CD4-positive, alpha-beta T cell treated with Interleukin-17A for 1 hour (primary cell): ENCODE results near the gene PABPN1L.

Source experiments
- DNase-seq: peaks from one replicate; pipeline ENCODE4 v3.0.0-alpha.2; 2020

PABPN1L gene, protein sequence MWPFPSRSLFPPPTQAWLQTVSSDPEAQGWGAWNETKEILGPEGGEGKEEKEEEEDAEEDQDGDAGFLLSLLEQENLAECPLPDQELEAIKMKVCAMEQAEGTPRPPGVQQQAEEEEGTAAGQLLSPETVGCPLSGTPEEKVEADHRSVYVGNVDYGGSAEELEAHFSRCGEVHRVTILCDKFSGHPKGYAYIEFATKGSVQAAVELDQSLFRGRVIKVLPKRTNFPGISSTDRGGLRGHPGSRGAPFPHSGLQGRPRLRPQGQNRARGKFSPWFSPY

DNA sequence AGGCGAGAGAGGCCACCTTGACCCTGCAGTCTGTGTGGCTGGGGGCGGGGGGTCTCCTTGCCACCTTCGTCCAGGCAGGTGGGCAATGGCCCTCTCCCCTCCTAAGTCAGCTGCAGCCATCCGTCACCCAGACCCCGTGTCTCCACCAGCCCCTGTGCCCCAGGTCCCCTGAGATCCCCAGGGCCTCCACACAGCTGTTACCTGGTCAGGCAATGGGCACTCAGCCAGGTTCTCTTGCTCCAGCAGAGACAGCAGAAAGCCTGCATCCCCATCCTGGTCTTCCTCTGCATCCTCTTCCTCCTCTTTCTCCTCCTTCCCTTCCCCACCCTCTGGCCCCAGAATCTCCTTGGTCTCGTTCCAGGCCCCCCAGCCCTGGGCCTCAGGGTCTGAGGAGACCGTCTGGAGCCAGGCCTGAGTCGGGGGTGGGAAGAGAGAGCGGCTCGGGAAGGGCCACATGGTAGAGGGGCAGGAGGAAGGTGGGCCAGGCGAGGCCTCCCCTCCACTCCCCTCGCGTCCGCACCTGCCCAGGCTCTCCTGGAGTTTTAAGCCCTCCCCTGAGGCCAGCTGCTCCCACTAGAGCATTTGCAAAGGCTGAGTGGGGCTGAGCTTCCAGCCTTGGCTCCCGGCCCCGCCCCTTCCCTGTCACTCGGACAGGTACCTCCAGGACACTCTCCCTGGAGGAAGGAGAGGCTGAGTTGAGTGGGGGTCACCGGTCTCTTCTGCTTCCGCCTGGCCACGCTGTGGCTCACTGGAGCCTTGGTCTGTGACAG is at the start of gene PABPN1L:
Gene PABPN1L, minus strand, starts transcription at position 510 of the 770 bp plus-strand sequence. Its CDS starts 54 bp downstream, at position 456.
- no peak for DNase-seq

DNA sequence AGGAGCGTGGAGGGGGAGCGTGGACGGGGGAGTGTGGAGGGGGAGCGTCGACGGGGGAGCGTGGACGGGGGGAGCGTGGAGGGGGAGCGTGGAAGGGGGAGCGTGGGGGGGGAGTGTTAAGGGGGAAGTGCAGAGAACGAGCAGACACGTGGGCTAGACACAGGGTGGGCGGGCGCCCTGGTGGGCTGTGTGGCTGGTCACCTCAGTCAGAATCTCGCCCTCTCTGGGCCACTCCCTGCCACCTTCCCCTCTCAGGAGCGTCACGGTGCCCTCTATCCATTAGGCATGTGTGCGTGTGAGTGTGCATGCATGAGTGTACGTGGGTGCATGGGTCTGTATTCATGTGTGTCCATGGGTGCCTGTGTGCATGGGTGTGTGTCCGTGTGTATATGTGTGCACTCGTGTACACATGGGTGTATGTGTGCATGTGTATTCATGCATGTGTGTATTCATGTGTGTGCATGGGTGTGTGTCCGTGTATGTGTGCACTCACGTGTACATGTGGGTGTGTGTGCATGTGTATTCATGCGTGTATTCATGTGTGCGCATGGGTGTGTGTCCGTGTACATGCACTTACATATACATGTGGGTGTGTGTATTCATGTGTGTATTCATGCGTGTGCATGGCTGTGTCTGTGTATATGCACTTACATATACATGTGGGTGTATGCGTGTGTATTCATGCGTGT is 49.3 kb upstream of the PABPN1L start:
- no peak for DNase-seq

DNA sequence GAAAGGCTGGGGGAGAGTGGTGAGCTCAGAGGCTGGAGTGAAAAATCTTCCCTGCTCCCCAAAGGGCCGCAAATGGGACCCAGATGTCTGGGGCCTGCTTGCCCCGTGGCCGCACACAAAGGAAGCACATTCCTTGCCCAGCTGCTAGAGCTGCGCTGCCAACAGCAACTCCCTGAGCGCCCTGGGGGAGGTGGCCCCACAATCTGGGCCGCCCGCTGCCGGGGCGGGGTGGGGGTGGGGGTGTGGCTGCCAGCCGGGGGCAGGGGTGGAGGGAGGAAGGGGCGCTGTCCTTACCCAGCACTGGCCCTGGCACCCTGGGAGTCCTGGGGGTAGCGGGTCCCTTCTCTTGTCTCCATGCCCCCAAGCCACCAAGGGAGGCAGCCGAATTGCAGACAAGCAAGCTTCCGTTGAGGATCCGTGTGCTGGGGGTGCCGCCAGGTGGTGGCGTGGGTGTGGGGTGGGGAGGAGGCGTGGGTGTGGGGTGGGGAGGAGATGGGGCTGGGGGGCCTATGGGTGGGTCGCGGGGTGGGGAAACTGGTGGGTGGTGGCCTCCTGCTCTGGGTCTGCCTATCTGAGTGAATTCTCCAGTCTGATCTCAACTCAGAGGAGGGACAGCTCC is 48.4 kb upstream of the PABPN1L start:
- DNase-seq: no peak

DNA sequence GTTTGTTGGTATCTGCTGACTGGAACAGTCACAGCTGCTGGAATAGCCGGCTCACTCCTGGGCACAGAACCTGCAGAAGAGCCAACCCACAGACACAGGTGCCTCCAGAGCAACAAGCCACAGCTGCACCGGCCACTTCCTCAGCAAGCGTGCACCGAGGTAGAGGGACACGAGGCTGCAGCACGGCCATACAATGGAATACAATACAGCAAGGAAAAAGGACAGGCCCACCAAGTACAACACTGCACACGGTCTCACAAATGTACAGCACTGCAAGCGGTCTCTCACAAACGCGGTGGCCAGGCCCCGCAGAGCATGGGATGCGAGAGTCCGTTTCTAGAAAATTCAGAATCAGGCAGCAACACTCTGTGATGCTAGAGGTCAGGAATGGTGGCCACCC is 47.4 kb upstream of the PABPN1L start:
- no peak for DNase-seq

DNA sequence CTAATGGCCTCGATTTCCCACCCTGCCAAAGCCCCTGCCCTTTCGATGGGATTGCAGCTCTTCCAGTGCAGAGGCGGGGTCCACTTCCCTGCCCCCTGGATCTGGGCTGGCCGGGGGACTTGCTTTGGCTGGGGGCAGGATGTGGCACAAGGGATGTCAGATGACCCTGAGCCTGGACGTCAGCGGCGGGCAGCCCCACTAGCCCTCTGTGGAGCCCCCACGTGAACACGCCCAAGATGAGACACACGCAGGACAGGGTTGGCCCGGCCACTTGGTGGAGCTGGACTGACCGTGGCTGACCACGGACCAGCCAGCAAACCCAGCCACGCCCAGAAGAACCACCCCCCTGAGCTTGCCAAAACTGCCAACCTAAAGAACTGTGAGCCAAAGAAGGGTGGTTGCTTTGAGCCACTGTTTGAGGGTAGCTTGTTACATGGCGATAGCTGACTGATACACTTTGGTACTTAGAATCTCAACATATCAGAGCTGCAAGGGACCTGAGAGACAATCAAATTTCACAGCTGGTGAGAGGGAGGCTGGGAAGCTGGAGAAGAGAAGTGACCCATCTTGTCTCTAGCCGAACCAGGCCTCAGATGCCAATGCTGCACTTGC is 46.6 kb upstream of the PABPN1L start:
- no peak for DNase-seq

DNA sequence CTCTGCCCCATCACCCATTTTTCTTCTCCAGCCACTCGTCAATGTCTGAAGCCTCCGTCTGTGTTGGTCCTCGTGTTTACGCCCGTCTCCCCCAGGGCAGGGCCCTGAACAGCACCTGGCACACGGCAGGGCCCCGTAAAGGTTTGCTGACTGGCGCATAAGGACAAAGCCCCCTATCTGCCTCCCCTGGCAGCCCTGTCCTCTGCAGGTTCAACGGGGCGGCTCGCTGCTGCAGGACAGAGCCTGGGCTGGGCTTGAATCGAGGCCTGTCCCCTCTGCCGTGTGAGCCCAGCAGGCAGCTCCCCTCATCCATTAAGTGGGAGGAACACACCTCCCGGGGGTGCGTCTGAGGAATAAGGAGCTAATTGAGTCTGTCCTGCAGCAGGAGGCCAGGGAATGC is 46.1 kb upstream of the PABPN1L start:
- DNase-seq: no peak

DNA sequence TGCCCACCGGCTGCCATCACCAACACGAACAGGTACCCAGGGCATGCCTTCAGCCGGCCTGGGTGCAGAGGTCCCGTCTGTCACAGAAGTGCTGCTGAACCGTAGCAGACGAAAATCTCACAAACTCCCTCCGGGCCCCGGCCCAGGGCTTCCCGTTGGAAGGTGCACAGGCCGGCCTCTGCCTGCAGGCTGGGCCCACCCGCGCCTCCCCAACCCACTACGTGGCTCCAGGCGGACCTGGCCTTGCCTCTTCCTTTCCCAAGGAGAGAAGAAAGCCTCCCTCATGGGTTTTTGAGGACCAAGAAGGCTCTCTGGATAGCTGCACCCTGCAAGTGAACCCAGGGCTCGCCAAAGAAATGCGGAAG is 45.5 kb upstream of the PABPN1L start:
- DNase-seq: no peak

DNA sequence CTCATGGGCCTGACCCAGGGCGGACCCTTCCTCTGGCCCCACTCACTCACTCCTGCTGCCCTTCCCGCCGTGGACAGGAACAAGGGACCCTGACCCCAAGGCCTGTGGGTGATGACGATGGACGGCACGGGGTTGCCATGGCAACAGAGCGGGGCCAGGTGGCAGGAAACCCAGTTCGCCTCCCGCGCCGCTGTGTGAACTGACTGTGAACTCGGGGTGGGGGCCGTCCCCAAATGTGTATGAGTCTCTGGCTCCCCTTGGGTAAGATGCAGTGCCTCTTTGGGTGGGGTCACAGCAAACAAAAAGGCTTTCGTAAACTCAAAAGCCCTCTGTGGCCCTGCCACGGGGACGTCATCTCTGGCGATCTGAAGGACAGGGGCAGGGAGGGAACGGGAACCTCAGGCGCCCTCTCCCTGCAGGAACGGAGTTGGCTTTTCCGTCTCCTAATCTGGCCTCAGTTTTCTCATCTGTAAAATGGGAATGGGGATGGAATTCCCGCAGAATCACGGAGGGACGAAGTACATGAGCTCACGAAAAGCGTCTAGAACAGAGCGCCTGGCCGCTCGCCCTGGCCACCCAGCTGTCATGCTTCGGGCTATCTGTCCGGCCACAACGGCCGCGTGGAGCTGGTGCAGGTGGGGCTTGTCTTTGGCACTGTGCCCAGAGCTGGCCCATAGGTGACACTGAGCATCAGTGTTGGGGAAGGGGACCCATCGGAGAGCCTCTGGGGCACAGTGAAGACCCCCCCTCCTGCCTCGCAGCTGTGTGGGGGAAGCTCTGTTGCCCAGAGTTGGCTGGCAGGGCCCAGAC is 44.9 kb upstream of the PABPN1L start:
- no peak for DNase-seq

DNA sequence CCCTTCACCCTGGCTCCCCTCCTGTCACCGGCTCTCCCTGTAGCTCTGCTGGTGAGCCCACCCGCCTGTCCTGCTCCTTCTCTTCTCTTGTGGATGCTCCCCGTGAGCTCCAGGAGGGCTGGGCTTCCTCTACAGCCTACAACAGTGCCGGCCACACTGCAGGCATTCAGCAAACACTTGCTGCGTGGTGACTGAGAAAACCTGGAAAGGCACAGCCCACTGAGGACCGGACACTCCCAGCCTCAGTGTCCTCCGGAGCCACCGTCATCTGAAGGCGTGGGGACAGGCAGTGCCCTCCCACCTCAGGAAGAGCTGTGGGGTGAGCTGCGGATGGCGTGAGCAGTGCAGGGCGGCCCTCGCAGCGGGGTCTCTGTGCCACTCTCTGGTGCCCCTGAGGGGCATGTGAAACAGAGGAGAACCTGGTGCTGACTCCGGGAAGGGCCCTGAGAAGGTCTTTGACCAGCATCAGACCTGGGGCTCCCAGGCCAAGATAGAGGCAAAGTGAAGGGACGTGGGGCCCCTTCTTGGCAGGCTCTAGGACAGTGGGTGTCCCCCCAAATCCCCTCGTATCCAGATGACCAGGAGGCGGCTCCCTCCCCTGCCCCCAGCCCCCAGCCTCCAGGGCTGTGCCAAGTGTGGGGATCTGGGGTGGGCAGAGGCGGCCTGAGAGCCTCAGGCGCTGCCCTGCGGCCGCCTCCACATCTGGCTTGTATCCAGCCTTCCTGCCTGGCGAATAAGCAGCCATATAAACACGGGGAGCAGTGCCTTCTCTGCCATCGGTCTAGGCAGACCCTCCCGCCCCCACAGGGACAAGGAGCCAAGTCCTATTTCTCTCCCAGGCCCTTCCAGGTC is 44.0 kb upstream of the PABPN1L start:
- no peak for DNase-seq

DNA sequence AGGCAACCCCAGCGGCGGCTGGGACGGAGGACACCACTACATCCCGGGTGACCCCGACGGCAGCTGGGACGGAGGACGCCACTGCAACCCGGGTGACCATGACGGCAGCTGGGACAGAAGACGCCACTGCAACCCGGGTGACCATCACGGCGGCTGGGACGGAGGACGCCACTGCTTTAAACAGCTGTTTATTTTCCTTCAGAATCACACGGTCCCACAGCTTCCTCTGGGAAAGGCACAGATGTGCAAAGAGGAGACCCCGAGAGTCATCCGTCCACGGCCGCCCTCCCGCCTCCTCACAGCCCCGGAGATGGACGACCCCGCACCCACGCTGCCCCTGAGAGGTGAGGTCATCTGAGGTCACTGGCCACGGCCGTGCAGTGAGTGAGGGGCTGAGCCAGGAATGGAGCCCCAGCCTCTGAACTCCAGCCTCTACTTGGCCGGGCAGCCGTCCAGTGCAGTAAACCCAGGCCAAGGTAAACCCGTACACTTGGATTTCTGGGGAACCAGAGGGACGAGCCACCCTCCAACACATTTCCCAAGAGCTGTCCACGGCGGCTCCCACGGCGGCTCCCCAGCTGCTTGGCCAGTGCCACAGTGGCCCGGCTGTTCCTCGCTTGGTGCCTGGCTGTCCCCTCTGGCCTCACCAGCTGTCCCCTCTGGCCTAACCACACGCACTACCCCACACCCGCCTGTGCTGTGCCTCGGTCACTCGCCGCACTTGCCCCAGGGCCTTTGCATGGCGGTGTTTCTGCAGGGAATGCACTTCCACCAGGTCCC is 43.2 kb upstream of the PABPN1L start:
- DNase-seq: no peak

DNA sequence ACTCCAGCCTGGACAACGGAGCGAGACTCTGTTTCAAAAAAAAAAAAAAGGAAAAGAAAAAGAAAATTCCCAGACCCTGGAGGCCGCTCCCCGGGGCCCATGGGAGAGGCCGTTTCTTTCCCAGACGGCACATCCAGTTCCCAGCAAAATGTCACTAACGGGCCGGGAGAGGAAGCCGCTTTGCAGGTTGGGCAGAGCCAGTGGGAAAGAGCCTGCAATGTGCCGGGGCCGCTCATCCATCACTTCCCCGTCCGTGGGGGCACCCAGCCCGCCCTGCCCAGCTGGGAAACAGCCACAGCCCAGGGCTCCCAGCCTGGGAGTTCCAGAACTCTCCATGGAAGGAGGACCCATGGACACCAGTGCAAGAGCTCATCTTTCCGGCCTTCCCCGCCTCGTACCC is 41.8 kb upstream of the PABPN1L start:
- DNase-seq: no peak

DNA sequence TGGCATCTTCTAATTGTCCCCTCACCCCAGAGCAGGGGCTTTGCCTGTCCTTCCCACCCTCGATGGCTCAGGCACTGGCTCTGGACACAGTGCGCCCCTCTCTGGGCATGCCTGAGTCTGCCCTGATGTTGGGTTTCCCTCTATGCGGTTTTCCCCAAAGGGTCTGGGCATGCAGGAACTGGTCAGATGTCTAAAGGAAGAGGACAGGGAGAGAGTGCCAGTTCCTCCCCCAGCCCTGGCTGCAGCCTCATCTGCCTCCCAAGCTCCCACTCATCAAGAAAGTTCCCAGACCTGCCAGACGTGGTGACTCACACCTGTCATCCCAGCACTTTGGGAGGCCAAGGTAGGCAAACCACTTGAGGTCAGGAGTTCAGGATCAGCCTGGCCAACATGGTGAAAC is 41.3 kb upstream of the PABPN1L start:
- no peak for DNase-seq

DNA sequence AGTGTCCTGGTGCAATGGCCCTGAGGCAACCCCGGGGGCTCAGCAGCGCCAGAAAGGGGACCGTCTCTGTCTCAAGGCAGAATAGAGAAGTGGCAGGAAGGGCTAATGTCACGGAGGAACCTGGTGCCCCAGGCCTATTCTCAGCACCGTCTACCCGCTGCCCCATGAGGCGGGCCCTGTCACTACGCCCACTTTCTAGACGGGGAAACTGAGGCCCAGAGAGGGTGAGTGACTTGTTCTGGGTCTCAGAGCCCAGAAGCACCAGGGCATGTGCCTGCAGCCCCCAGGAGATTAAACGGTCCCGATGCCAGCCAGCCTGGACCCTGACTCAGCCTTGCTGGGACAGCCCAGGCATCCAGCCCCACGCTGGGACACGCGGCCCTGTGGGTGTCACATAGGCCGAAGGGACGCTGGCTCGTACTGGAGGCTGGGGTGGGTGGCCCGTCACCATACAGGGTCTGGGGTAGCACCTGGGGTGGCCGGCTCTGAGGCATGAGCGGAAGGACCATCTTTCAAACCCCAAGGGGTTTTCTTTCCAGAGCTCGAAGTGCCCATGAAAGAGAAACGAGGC is 40.2 kb upstream of the PABPN1L start:
- no peak for DNase-seq

DNA sequence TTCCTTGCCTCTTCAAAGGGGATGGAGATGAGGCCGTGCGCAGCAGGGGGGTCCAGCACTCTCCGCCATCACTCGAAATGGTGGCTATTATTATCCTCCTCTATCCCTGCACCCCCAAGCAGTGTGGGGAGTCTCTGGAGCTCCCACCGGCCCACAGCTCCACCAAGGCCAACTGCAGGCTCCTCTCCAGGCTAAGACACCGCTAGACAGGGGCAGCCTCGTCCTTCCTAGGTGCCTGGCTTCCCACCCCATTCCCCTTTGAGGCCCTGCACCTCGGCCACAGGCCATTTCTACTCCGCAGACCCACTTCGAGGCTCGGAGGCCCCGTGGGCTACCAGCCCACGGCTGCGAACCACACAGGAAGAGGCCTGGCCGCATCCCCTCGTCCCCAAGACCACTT is 39.6 kb upstream of the PABPN1L start:
- no peak for DNase-seq

DNA sequence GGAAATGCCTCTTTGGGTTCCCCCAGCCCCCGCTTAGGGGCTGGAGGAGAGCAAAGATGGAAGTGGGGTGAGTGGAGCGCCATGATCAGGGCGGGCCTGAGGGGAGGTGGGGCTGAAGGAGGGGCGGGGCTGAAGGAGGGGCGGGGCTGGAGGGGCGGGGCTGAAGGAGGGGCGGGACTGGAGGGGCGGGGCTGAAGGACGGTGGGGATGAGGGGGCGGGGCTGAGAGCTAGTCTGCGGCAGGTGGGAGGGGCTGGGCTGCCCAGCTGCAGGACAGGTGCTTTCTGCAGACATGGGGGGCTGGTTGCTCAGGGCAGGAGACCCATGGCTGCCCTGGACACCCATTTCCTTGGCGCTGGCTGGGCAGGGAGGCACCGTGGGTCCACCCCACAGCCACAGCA is 39.1 kb upstream of the PABPN1L start:
- no peak for DNase-seq

DNA sequence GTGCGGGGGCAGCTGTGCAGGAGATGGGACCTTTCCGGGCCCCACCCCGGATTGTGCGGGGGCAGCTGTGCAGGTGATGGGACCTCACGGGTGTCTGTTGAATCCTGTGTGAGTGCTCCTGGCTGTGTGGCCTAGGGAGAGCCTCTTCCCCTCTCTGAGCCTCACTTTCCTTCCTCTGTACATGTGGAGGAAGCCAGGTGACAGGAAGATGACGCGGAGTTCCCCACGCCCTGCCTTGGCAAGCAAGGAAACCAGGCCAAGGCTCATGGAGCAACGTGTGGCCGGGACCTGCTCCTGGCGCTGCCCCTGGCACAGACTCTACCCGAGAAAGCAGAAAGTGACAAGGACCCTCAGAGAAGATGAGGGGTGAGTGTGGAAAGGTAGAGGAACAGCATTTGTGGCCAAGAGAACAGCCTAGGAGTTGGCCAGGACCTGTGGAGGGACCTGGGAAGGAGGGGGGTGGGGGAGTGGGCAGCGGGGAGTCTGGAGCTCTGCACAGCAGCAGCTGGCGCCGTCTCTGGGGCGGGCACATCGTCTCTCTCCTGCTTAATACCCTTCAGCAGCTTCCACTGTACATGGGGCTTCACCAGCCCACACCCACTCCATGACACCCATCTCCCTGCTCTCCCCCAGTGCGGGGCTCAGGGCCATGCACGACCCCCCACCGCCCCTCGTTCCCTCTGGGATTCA is 38.4 kb upstream of the PABPN1L start:
- DNase-seq: no peak

DNA sequence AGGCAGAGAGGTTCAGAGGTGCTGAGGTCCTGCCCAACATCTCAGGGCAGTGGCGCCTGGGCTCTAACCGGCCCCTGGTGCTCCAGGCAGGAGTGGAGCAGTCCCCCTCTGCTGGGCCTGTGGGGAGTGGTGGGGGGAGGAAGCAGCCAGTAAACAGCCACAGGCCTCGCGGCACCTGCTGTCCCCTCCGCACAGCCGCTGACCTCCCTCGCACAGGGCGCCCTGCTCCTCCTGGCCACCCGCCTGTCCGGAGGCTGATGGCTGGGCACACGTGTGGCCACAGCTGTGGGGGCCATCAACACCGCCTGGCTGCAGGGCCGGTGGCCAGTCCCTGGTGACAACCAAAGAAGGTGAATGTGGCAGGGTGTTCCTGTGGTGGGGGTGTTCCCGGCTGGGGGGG is 36.8 kb upstream of the PABPN1L start:
- no peak for DNase-seq

DNA sequence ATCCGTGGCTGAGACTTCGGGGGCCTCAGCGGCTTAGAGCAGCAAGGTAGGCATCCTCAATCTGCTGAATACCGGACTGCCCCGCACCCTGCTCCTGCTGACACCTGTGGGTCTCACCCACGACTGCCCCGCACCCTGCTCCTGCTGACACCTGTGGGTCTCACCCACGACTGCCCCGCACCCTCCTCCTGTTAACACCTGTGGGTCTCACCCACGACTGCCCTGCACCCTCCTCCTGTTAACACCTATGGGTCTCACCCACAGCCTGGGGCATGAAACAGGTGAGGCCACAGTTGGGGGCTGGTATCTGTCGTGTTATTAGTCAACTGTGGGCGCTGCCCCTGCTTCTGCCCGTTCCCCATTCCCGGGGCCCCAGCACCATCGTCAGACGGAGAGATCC is 36.3 kb upstream of the PABPN1L start:
- DNase-seq: no peak

DNA sequence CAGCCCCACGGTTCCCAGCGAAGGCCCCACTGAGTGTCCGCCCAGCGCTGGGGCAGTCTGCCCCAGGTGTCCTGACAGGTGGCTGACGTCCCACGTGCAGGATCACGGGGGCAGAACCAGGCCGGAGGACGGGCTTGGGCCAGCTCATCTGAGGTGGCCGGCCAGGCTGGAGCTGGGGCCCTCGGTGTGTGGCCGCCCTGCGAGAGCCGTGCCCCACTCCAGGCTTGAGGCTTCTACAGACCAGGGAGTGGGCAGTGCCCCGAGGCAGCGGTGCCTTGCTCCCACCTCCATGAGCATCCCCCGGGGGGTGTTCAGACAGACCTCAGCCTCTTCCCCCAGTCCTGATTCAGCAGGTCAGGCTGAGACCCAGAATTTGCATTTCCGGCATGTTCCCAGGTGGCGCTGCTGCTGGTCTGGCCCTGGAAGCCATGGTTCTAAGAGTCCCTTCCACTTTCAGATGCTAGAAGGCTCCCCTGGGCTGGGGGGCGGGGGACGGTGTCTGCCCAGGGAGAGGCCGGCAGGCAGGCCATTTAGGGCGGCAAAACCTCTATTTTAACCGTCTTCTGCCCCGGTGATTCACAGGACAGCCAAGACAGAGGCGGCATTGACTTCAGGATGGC is 35.4 kb upstream of the PABPN1L start:
- no peak for DNase-seq
